MM.1S (cell line): ENCODE results near the gene RAPSN.

Experiments
- DNase-seq: peaks from one replicate; pipeline ENCODE4 v3.0.0-alpha.2; 2015
- H2AFZ ChIP-seq: fragments of 300-600 bp; sonication (generic); 2 replicates; pipeline ENCODE4 v1.6.0; 2016; ENCODE audit warnings: antibody characterized with exemption, low read length
- H3F3A ChIP-seq: fragments of 300-600 bp; sonication (generic); 2 replicates; pipeline ENCODE4 v1.6.1; 2016; ENCODE audit warnings: mild to moderate bottlenecking, antibody characterized with exemption, low read length, moderate library complexity, mixed read lengths; ENCODE audit not compliant: insufficient read depth
- H3K27ac ChIP-seq: fragments of 300-600 bp; sonication (generic); 2 replicates; pipeline ENCODE4 v1.5.1; 2016; ENCODE audit warnings: mild to moderate bottlenecking, low read length
- H3K27me3 ChIP-seq: fragments of 300-600 bp; sonication (generic); replicated peaks from 2 replicates; pipeline ENCODE4 v1.6.0; 2016; ENCODE audit warnings: low read length; ENCODE audit not compliant: insufficient read depth
- H3K36me3 ChIP-seq: fragments of 300-600 bp; sonication (generic); replicated peaks from 2 replicates; pipeline ENCODE4 v1.6.1; 2016; ENCODE audit warnings: mild to moderate bottlenecking, low read length, mixed read lengths; ENCODE audit not compliant: insufficient read depth
- H3K4me1 ChIP-seq: fragments of 300-600 bp; sonication (generic); 2 replicates; pipeline ENCODE4 v1.6.1; 2016; ENCODE audit warnings: low read length, mixed read lengths
- H3K4me2 ChIP-seq: fragments of 300-600 bp; sonication (generic); 2 replicates; pipeline ENCODE4 v1.6.0; 2016; ENCODE audit warnings: low read depth, low read length
- H3K4me3 ChIP-seq: fragments of 300-600 bp; sonication (generic); 2 replicates; pipeline ENCODE4 v1.5.1; 2016; ENCODE audit warnings: low read length, mixed read lengths
- H3K79me2 ChIP-seq: fragments of 300-600 bp; sonication (generic); 2 replicates; pipeline ENCODE4 v1.6.1; 2016; ENCODE audit warnings: mixed run types, low read length, mixed read lengths
- H3K9ac ChIP-seq: fragments of 300-600 bp; sonication (generic); 2 replicates; pipeline ENCODE4 v1.6.1; 2016; ENCODE audit warnings: low read length, mixed read lengths
- H3K9me2 ChIP-seq: fragments of 300-600 bp; sonication (generic); replicated peaks from 2 replicates; pipeline ENCODE4 v1.6.1; 2016; ENCODE audit warnings: mild to moderate bottlenecking, low read length, mixed read lengths; ENCODE audit not compliant: insufficient read depth
- H3K9me3 ChIP-seq: fragments of 300-600 bp; sonication (generic); replicated peaks from 2 replicates; pipeline ENCODE4 v1.6.1; 2016; ENCODE audit warnings: mild to moderate bottlenecking, low read length, mixed read lengths; ENCODE audit not compliant: insufficient read depth
- H4K20me1 ChIP-seq: fragments of 300-600 bp; sonication (generic); 2 replicates; pipeline ENCODE4 v1.6.1; 2016; ENCODE audit warnings: mild to moderate bottlenecking, low read length, moderate library complexity, mixed read lengths; ENCODE audit not compliant: insufficient read depth
- EZH2 ChIP-seq: fragments of 300-600 bp; sonication (generic); optimal IDR thresholded peaks from 2 replicates; pipeline ENCODE3; 2017; ENCODE audit warnings: low read depth, mild to moderate bottlenecking, antibody characterized with exemption, low read length, mixed read lengths
- EZH2phosphoT487 ChIP-seq: fragments of 300-600 bp; sonication (generic); IDR thresholded peaks from 2 replicates; pipeline ENCODE4 v1.6.1; 2018; ENCODE audit warnings: antibody characterized with exemption, low read length
- TF ChIP-seq, protein P1 (sequence below): fragments of 300-600 bp; sonication (generic); IDR thresholded peaks from 2 replicates; pipeline ENCODE4 v1.5.1; 2016; ENCODE audit warnings: antibody characterized with exemption, low read length, mixed read lengths

RAPSN gene

DNA sequence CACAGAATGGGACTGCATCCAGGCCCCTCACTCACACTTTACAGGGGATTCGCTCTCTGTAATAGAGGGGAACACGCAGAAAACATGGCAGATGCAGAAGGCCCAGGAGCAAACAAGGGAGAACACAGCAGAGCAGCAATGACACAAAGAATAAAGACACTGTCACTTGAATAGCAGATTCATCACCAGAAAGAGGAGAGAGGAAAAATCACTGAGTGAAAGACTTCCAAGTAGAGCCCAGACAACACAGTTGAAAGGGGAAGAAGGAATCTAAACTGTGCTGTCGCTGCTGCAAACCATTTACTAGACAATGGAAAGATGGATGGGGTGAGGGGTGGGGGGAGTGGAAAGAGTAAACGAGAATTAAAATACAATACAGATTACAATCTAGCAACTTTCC, 28.8 kb upstream of the RAPSN start:
- H2AFZ ChIP-seq = no peak overlapping the region

DNA sequence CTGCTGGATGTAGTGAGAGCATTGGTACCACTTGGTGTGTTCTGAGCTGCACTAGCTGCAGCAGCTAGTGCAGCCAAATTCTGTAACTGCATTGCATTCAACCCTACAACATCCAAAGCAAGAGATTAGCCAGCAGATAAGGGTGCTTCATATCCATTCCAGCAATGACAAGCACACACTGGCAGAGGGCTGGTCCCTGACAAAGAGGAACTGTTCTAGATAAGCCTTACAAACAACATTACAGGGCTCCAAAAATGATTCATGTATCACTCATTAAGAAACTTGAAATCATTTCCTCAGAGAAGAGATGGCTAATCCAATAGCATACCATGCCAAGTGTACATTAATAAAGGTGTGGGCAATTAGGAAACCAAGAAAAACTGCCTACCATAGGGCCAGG, 28.4 kb upstream of the RAPSN start:
- Histone ChIP-seq H4K20me1 (no peaks in the 10 kb centered on the region; the same call in 1 of the 2 replicates), H3K36me3 (peaks cover 10% of the 10 kb centered on the region), H3K79me2 (peaks cover 4% of the 10 kb centered on the region; the same call in 1 of the 2 replicates), H3K9ac (no peak overlapping the region), H2AFZ (no peak overlapping the region), H3K4me1 (no peaks in the 10 kb centered on the region), H3K27me3 (no peaks in the 10 kb centered on the region), H3K27ac (no peak overlapping the region), H3K9me2 (no peaks in the 10 kb centered on the region), H3F3A (no peaks in the 10 kb centered on the region), H3K4me2 (no peak overlapping the region), H3K4me3 (no peak overlapping the region), H3K9me3 (no peaks in the 10 kb centered on the region)
- no peak for TF ChIP-seq EZH2
- TF ChIP-seq, protein P1, sequence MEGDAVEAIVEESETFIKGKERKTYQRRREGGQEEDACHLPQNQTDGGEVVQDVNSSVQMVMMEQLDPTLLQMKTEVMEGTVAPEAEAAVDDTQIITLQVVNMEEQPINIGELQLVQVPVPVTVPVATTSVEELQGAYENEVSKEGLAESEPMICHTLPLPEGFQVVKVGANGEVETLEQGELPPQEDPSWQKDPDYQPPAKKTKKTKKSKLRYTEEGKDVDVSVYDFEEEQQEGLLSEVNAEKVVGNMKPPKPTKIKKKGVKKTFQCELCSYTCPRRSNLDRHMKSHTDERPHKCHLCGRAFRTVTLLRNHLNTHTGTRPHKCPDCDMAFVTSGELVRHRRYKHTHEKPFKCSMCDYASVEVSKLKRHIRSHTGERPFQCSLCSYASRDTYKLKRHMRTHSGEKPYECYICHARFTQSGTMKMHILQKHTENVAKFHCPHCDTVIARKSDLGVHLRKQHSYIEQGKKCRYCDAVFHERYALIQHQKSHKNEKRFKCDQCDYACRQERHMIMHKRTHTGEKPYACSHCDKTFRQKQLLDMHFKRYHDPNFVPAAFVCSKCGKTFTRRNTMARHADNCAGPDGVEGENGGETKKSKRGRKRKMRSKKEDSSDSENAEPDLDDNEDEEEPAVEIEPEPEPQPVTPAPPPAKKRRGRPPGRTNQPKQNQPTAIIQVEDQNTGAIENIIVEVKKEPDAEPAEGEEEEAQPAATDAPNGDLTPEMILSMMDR = no peak
- TF ChIP-seq EZH2phosphoT487 = no peak
- DNase-seq = no peak

More for the DNA sequence above, 28.8 kb upstream of the RAPSN start:
- H3F3A ChIP-seq = no peaks in the 10 kb centered on the region
- H3K27ac ChIP-seq = no peak overlapping the region
- H3K4me2 ChIP-seq = no peak overlapping the region
- DNase-seq = no peak
- no peak overlapping the region for H3K9ac ChIP-seq
- peaks cover 4% of the 10 kb centered on the region; the same call in 1 of the 2 replicates for H3K79me2 ChIP-seq
- H3K4me1 ChIP-seq = no peaks in the 10 kb centered on the region
- TF ChIP-seq EZH2phosphoT487 (no peak), EZH2 (no peak)
- TF ChIP-seq, protein P1 = no peak
- H3K36me3 ChIP-seq = peaks cover 10% of the 10 kb centered on the region
- H4K20me1 ChIP-seq = no peaks in the 10 kb centered on the region; the same call in 1 of the 2 replicates
- no peaks in the 10 kb centered on the region for H3K27me3 ChIP-seq
- no peaks in the 10 kb centered on the region for H3K9me2 ChIP-seq
- H3K9me3 ChIP-seq = no peaks in the 10 kb centered on the region
- no peak overlapping the region for H3K4me3 ChIP-seq

DNA sequence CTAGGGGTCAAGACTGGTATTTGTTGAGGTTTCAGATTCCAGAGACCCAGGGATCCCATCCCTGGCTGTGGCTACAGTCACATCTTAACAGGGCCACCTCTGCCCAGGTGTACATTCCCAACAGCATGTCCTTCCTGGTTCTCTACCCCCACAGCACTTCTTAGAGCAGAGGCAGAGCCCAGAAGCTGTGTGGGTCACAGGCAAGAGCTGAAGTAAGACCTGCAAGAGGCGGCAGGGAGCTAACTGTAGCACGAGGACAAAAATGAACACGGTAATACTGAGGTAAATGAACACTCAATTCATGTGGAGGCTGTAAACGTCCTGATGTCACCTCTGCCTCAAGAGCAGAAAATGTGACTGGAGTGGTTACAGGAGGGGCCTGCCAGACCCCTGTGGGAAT, 21.7 kb upstream of the RAPSN start:
- TF ChIP-seq EZH2phosphoT487 (no peak), EZH2 (no peak)
- TF ChIP-seq, protein P1 = no peak
- H3K4me3 ChIP-seq = no peak overlapping the region
- no peaks in the 10 kb centered on the region for H3K4me1 ChIP-seq
- no peak overlapping the region for H3K27ac ChIP-seq
- no peaks in the 10 kb centered on the region; the same call in none of the 2 replicates for H3K36me3 ChIP-seq
- no peaks in the 10 kb centered on the region for H3K27me3 ChIP-seq
- no peak overlapping the region for H3K9ac ChIP-seq
- H3K9me3 ChIP-seq = no peaks in the 10 kb centered on the region
- H3F3A ChIP-seq = no peaks in the 10 kb centered on the region
- no peaks in the 10 kb centered on the region for H3K9me2 ChIP-seq
- H2AFZ ChIP-seq = no peak overlapping the region
- no peak overlapping the region for H3K4me2 ChIP-seq
- peaks cover 26% of the 10 kb centered on the region; the same call in 1 of the 2 replicates for H3K79me2 ChIP-seq
- no peaks in the 10 kb centered on the region; the same call in 1 of the 2 replicates for H4K20me1 ChIP-seq
- DNase-seq = no peak
